Esophagus muscularis mucosa (tissue), 4 donors: ENCODE results near the gene FER.

Experiments used
- CTCF ChIP-seq, 3 experiments: fragments of 200-600 bp in 2 of 3; fragments of 450-650 bp in 1 of 3; sonication (generic) in 2 of 3; IDR thresholded peaks; one replicate each; pipeline ENCODE4 v1.5.1; 2017 to 2019; ENCODE audit warnings: antibody characterized with exemption in 3 of 3, mild to moderate bottlenecking in 2 of 3, moderate library complexity in 1 of 3
- EP300 ChIP-seq: sonication (generic); formaldehyde crosslinking; IDR thresholded peaks from one replicate; pipeline ENCODE4 v1.6.1; 2017; ENCODE audit warnings: antibody characterized with exemption
- POLR2A ChIP-seq: fragments of 450-650 bp; IDR thresholded peaks from one replicate; pipeline ENCODE4 v1.6.1; 2017; ENCODE audit warnings: antibody characterized with exemption, moderate library complexity, mild to moderate bottlenecking, low read depth
- POLR2AphosphoS5 ChIP-seq, 2 donors: sonication (generic); formaldehyde crosslinking; IDR thresholded peaks; one replicate each; pipeline ENCODE4 v1.6.1; 2017; ENCODE audit warnings: antibody characterized with exemption in 2 of 2

GRCh38 chr5:108739906-108740305, 7.8 kb upstream of the FER start:
- TF ChIP-seq POLR2AphosphoS5 (IDR thresholded peaks at IDR 0.05) (no peak), CTCF (IDR thresholded peaks at IDR 0.05) (no peak), POLR2A (no peak), EP300 (no peak)
